HuH-7.5 (cell line): ENCODE measurements around the gene HS6ST3.
"Not testable (repeated sequence)": the region's sequence is repeated elsewhere in the genome, so short reads cannot be mapped to it uniquely, and the experiment has no call there.

Source experiments
- DNase-seq: peaks from one replicate; pipeline ENCODE4 v3.0.0; 2011; ENCODE audit warnings: low spot score

HS6ST3 gene

DNA sequence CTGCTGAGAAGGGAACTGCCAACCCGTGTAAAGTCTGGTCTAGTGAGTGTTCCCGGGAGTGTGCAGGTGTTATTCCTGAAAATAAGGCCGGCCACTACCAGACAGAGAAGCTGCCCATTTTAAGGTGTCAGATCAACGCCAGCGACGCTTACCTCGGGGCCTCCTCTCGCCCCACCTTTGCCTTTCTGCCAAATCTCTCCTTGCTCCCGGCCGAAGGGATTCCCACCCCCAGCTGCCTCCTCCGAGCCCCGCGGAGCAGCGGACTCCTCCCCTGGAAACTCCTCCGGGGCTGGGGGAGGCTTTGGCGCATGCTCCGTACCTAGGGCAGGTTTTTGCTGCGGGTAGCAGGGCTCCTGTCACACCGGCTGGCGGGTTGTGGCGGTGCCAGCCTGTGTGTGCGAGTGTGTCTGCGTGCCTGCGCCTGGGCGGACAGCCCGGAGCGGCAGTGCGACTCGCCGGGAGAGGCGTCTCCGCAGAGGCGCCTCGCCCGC, at the start of gene HS6ST3:
TSS of gene HS6ST3 (plus strand) at position 359 of the 491 bp plus-strand sequence.
- DNase-seq = peak; percentile 42

DNA sequence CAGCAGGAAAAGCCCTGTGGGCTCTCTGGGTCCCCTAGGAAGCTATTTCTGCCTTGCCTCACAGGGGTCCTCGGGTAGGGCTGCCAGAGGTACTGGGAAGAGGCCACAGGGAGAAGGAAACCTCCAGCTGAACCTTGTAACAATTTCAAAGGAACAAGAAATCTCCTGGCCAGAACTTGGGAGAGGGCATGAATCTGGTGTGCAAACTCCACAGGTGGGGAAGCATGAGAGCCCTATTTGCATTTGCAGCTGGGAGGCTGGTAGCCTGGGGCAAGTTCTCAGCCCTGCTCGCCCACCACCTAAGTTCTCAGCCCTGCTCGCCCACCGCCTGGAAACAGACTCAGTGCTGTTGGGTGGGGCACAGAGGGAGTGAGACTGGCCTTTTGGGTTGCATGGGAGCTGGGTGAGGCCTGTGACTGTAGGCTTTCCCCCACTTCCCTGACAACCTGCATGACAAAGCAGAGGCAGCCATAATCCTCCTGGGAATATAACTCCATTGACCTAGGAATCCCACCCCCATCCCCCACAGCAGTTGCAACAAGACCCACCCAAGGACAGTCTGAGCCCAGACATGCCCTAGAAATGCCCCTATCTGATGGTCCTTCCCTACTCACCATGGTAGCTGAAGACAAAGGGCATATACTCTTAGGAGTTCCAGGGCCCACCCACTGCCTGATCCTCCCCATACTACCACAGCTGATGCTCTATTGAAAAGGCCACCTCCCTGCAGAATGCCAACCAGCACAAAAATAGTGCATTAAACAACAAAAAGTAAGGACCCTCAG, 48.4 kb upstream of the HS6ST3 start:
- no peak for DNase-seq

- DNase-seq = no peak
Observed at GRCh38 chr13:96044238-96044637, 45.7 kb upstream of the HS6ST3 start.

DNA sequence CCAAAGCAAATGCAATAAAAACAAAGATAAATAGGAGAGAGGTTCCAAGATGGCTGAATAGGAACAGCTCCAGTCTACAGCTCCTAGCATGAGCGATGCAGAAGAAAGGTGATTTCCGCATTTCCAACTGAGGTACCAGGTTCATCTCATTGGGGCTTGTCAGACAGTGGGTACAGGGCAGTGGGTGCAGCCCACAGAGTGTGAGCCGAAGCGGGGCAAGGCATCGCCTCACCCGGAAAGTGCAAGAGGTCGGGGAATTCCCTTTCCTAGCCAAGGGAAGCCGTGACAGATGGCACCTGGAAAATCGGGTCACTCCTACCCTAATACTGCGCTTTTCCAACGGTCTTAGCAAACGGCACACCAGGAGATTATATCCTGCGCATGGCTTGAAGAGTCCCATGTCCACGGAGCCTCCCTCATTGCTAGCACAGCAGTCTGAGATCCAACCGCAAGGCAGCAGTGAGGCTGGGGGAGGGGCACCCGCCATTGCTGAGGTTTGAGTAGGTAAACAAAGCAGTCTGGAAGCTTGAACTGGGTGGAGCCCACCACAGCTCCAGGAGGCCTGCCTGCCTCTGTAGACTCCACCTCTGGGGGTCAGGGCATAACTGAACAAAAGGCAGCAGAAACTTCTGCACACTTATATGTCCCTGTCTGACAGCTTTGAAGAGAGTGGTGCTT, 43.3 kb upstream of the HS6ST3 start:
- DNase-seq = not testable (repeated sequence)

- DNase-seq = not testable (repeated sequence)
Observed at GRCh38 chr13:96050955-96051354, 39.0 kb upstream of the HS6ST3 start.

DNA sequence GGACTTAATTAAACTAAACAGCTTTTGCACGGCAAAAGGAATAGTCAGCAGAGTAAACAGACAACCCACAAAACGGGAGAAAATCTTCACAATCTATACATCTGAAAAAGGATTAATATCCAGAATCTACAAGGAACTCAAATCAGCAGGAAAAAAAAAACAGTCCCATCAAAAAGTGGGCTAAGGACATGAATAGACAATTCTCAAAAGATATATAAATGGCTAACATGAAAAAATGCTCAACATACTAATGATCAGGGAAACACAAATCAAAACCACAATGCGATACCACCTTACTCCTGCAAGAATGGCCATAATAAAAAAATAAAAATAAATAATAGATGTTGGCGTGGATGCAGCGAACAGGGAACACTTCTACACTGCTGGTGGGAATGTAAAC, 38.4 kb upstream of the HS6ST3 start:
- DNase-seq = not testable (repeated sequence)

DNA sequence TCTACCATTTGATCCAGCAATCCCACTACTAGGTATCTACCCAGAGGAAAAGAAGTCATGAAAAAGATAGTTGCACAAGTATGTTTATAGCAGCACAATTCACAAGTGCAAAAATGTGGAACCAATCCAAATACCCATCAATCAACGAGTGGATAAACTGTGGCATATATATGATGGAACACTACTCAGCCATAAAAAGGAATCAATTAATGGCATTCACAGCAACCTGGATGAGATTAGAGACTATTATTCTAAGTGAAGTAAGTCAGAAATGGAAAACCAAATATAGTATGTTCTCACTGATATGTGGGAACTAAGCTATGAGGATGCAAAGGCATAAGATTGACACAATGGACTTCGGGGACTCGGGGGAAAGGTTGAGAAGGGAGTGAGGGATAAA, 38.0 kb upstream of the HS6ST3 start:
- DNase-seq = not testable (repeated sequence)

GRCh38 chr13:96052656-96053002, 37.3 kb upstream of the HS6ST3 start:
- peak; percentile 12 for DNase-seq

- DNase-seq = peak; percentile 83
Observed at GRCh38 chr13:96053003-96053703, 36.8 kb upstream of the HS6ST3 start, which contains the start of gene UGGT2. TSS of gene UGGT2 (minus strand) at chr13:96053401. CDS start at chr13:96053312, 89 bp downstream.

DNA sequence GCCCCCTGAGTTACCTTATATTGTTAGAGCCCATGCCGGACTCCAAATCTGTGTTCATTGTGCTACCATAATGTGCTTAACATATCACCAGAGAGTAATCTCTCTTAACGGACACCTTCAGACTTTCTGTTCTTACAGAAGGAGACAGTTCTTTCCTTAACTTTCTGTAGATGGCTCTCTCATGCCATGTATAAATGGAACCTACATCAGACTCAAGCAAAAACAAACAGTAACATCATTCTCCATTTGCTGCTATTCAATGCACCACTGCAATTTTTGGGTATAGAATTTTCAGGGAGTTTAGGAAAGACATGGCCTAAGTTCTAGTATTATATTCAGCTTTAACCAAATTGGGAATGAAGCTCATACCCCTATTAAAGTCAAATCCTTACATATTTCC, 24.1 kb upstream of the HS6ST3 start:
- DNase-seq = no peak

DNA sequence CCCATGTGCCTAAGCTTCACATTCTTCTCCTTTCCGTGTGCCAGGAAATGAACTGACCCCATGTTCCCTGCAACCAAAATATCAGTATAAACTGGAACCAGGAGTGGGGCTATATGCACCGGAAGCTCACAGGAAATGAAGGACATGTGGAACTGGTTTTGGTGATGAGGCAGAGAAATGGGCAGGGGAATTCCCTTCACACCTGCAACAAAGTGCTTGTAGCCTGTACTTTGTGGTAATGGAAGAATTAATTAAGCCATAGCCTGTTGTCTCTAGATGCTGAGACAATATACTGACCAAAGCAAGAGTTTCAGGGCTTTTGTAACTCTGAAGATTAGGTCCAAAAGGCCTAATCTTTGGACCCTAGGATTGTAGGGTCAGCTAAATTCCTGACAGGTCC, 21.2 kb upstream of the HS6ST3 start:
- no peak for DNase-seq

DNA sequence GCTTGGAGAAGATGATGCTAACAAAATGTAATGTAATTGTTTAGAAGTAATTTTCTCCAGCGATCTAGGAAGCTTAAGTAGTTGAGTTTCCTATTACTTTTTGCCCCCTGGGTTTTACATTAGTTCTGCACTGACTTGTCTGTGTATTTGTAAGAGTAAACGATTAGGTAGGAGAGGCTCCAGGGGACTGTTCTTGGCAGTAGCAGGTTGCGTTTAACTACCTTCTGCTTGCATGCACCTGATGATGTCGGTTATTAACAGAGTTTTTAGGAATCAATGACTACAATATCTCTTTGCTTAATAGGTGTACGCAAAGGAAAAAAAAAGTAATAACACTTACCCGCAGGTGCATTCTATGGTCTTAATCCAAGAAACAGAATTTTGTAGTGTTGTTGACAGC, 18.4 kb upstream of the HS6ST3 start:
- DNase-seq = no peak

DNA sequence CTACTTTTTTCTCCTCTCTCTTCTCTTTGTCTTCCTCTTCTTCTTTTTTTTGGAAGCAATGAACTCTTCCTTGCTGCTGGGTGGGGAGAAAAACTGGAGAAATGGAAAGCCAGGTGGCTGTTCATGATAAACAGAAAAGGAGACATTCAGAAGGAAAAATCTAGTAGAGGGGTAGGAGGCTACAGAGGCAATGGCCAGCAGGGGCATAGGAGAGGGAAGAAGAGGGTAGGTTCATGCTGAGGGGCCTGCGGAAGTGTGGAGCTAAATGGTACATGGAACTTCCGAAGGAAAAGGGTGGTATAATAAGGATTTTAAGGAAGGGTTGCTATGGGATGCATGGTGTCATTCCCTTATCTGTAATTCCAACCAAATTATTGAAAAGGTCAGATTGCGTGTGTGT, 17.5 kb upstream of the HS6ST3 start:
- no peak for DNase-seq

DNA sequence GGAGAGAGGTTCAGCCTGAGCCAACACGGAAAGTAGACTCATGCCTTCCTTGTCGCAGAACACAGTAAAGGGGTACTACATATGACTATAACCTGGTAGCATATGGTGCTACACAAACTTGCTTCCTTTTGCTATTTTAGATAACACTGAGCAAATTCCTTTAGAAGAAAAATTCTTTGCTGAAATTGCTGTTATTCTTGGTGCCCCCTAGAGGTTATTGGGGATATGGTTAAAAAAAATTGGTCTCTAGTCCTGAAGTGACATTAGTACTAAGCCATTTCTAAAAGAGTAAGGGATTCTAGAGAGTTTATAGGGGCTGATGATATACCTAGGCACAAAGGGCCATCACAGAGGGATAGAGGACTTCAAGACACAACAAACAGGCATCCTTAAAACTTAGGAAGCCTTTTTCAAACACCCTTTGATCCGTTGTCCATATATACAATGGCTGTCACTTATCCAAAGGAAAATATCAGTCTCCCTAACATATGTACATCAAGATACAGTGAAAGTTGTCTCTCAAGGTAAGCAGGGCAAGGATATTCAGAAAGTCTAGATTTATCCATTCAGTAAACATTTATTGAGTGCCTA, 13.9 kb upstream of the HS6ST3 start:
- no peak for DNase-seq

DNA sequence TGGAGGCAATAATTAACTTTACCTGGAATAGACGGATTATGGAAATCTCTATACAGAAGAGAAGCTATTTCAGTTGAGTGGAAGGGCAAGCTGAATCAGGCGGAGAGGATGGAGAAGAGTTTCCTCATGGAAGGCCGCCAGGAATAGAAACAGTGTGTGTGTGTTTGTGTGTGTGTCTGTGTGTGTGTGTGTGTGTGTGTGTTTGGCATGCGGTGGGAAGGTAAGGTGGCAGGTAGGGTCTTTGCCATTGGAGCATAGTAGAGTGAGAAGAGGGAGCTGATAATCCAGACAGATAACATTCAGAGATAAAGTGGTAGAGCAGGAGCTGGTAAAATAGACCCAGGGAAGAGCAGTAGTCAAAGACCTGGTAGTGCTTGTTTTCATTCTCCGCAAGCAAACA, 9.2 kb upstream of the HS6ST3 start:
- DNase-seq = no peak

GRCh38 chr13:96081888-96082287, 8.0 kb upstream of the HS6ST3 start:
- DNase-seq = no peak

GRCh38 chr13:96082640-96083039, 7.3 kb upstream of the HS6ST3 start:
- DNase-seq = no peak

GRCh38 chr13:96086736-96087135, 3.2 kb upstream of the HS6ST3 start:
- DNase-seq = no peak

DNA sequence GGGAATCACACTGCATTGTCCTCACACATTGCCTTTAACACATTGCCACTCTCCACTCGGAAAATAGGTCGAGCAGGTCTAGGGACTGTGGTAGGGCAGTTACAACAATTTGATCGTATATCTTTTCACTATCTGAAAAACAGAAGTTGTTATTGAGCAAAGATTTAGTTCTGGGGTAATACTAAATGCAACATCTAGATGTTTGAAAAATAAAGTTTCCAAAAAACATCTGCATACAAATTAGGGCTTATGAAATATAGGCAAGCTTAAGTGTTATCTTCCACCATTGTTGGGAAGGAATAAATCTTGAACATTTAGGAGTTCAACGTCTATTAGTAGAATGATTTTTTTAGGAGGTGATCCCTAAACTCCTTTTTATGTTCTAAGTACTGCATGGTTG, 768 bp upstream of the HS6ST3 start:
- DNase-seq = no peak

DNA sequence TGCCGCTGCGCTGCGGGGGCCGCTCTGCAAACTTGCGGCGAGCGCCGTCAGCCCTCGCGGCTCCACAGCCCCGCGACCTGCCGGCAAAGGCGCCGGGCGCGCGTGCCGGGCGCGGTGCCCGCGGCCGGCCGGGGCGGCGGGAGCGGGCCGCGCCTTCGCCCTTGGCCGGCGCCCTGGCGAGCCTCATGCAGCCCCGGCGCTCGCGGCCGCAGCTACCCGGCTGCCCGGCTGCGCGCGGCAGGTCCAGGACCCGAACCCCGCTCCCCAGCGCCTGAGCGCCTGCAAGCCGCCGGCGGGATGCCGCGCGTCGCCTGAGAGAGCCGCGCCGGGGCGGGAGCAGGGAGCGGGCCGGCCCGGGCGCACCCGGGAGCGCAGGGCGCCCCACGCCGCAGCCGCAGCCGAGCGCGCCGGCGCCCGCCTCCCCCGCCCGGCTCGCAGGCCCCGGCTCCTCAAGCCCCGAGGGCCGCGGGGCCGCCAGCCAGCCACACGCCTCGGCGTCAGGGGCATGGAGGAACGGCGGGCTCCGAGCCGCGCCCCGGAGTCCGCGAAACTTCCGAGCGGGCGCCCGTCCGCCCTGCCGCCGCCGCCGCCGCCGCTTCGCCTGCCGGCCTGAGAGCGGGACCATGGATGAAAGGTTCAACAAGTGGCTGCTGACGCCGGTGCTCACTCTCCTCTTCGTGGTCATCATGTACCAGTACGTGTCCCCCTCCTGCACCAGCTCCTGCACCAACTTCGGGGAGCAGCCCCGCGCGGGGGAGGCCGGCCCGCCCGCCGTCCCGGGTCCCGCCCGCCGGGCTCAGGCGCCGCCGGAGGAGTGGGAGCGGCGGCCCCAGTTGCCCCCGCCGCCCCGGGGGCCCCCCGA, 564 bp downstream of the HS6ST3 start:
- peak; percentile 18 for DNase-seq
